Breast epithelium (tissue), 3 donors: ENCODE data around the gene DNAH9.

ENCODE experiments used
- POLR2A ChIP-seq: fragments of 450-650 bp; IDR thresholded peaks from one replicate; pipeline ENCODE4 v1.6.1; 2016; ENCODE audit warnings: antibody characterized with exemption, mild to moderate bottlenecking, moderate library complexity
- TF ChIP-seq, protein P1 (sequence below), 3 donors: fragments of 450-650 bp; IDR thresholded peaks; one replicate each; pipeline ENCODE4 v1.5.1; 2016 to 2017; ENCODE audit warnings: antibody characterized with exemption in 3 of 3, mild to moderate bottlenecking in 3 of 3, moderate library complexity in 3 of 3

- TF ChIP-seq, protein P1, sequence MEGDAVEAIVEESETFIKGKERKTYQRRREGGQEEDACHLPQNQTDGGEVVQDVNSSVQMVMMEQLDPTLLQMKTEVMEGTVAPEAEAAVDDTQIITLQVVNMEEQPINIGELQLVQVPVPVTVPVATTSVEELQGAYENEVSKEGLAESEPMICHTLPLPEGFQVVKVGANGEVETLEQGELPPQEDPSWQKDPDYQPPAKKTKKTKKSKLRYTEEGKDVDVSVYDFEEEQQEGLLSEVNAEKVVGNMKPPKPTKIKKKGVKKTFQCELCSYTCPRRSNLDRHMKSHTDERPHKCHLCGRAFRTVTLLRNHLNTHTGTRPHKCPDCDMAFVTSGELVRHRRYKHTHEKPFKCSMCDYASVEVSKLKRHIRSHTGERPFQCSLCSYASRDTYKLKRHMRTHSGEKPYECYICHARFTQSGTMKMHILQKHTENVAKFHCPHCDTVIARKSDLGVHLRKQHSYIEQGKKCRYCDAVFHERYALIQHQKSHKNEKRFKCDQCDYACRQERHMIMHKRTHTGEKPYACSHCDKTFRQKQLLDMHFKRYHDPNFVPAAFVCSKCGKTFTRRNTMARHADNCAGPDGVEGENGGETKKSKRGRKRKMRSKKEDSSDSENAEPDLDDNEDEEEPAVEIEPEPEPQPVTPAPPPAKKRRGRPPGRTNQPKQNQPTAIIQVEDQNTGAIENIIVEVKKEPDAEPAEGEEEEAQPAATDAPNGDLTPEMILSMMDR (IDR thresholded peaks at IDR 0.05): no peak
- no peak for TF ChIP-seq POLR2A
Observed at GRCh38 chr17:11747441-11747840, 149.2 kb downstream of the DNAH9 start.
